Adrenal gland (tissue), 5 donors: Measurements from ENCODE around the gene DNAJC3.

Experiments used
- POLR2A ChIP-seq, 2 donors: fragments of 450-650 bp; IDR thresholded peaks; one replicate each; pipeline ENCODE4 v1.6.1; 2017; ENCODE audit warnings: antibody characterized with exemption in 2 of 2, mild to moderate bottlenecking in 2 of 2, moderate library complexity in 1 of 2
- TF ChIP-seq, protein P1 (sequence below), 6 experiments: fragments of 450-650 bp in 4 of 6; fragments of 200-600 bp in 2 of 6; sonication (generic) in 1 of 6; IDR thresholded peaks; 1 replicate in 5 of 6; 2 replicates in 1 of 6; pipeline versions ENCODE4 v1.5.1 to v1.8.0; 2016 to 2021; ENCODE audit warnings: antibody characterized with exemption in 6 of 6, mild to moderate bottlenecking in 2 of 6, moderate library complexity in 1 of 6
- donor health status: DM: no; HTN: no; CAD: no.

DNA sequence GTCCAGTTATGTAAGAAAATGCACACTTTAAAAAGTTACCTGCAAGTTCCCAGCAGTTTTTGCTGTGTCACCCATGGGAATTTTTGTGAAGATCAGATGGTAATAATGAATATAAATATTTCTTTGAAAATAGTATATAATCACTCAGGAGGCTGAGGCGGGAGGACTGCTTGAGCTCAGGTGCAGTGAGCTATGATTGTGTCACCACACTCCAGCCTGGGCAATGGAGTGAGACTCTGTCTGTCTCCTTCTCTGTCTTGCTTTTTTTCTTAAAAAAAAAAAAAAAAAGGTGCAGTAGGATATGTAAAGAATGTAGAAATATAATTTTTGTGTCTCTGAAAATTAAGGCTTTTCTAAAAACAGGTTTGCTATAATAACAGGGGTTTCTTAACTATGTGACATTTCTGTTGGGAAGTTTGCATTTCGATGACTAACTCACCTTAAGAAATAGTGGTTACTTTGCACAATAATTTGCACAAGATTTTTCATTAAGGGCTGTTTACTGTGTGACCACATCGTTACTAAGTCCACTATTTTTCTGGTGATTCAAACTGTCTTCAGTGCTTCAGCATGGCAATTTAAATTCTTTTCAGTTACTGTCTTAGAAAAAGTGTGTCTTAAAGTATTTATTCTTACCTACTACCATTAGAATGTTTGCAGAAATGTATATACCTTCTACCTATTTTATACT is 37.3 kb downstream of the DNAJC3 start:
- no peak for TF ChIP-seq POLR2A (IDR thresholded peaks at IDR 0.05)
- TF ChIP-seq, protein P1, sequence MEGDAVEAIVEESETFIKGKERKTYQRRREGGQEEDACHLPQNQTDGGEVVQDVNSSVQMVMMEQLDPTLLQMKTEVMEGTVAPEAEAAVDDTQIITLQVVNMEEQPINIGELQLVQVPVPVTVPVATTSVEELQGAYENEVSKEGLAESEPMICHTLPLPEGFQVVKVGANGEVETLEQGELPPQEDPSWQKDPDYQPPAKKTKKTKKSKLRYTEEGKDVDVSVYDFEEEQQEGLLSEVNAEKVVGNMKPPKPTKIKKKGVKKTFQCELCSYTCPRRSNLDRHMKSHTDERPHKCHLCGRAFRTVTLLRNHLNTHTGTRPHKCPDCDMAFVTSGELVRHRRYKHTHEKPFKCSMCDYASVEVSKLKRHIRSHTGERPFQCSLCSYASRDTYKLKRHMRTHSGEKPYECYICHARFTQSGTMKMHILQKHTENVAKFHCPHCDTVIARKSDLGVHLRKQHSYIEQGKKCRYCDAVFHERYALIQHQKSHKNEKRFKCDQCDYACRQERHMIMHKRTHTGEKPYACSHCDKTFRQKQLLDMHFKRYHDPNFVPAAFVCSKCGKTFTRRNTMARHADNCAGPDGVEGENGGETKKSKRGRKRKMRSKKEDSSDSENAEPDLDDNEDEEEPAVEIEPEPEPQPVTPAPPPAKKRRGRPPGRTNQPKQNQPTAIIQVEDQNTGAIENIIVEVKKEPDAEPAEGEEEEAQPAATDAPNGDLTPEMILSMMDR (IDR thresholded peaks at IDR 0.05), result no peak
